HS-5 (cell line): ENCODE results near the gene TBC1D22A.

ENCODE experiments used
- DNase-seq: peaks from one replicate; pipeline ENCODE4 v3.0.0-alpha.2; 2012; ENCODE audit warnings: low read depth

TBC1D22A gene

DNA sequence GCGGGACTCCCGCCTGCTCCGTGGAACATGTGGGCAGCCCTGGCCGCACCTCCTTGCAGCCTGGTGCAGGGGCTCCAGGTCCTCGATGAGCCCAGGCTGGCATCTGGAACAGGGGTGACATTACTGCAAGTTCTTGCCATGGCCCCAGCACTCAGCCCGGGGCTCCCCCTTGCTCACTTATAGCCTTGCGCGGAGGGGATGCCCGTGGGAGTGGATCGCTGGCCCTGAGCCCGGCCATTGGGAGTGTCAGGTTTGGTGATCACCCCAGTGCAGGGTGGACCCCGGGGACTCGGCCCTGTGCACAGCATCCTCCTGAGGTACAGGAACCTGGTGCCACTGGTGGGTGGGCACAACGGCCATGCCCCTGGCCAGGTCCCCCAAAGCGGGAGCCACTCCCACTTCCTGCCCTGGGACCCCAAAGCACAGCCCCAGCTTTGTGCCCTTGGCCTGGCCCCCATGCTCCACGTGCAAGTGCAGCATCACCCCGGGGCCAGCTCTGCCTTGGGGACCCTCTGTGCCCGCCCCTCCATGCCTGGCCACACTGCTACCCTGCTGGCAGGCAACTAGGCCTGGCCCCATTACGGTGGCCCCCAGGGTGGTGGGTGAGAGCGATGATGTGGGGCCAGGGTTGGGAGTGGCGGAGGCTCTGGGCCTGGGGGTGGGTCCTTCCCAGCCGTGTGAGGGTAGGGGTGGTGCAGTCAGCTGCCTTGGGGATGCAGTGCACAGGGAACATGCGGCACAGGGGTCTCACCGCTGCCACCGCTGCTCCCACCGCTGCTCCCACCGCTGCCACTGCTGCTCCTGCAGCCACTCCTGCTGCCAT lies 439.8 kb downstream of the TBC1D22A start:
- DNase-seq: no peak

GRCh38 chr22:47202819-47203553 lies 440.5 kb downstream of the TBC1D22A start:
- no peak for DNase-seq

- DNase-seq: no peak
Observed at GRCh38 chr22:47203554-47203991, 441.1 kb downstream of the TBC1D22A start.

DNA sequence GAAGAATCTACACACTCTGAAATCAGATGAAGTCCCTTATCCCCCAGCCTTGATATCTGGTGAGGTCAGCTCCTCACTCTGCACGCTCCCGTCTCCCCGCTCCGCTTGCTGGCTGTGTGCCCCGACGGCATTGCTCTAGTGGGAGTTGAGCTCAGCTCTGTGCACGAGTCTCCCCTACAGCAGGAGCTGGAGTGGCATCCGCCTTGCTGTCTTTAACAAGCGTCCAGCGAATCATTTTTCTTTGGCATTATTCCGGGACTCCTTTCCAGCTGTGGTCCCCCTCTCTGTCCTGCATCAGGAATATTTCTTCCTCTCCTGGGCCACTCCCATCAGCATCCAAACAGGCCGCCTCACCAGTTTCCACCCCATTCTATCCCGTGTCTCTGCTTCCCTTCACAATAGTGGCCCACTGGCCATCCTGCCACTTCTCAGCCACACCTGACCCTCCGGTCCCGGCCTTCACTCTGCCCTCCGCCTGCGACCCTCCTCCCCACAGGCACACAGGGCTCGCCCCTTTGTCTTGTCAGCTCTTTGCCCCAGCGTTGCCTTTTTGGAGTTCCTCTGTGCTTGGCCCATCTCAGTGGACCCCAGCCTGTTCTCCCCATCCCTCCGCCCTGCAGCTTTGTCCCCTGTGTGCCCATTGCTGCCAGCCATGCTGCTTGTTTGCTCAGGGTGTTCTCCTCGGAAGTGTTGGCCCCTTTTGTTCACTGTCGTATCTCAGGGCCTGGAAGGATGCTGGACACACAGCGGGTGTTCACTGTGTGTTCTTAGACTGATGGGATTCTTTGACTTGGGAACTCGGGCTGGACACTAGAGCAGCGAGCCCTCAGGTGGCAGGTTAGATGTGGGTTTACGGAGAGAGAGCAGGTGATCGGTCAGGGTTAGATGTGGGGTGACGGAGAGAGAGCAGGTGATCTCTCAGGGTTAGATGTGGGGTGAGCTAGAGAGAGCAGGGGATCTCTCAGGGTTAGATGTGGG lies 441.8 kb downstream of the TBC1D22A start:
- DNase-seq: no peak

DNA sequence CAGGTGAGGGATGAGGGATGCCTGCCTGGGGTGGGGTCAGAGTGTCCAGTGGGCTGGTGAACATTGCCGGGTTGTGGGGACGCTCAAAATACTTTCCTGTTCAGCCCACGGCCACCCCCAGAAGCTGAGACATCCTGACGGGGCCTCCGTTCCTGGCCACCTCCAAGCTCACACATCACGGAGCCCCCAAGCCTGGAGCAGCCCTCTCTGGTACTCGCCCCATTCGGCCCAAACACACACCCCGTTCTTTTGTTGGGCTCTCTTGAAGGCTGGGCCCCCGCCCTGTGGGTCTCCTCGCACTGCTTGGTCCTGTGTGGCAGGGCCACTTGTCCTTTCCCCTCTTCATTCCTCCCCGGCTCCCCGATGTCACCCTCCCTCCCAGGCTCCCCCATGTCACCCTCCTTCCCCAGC lies 442.6 kb downstream of the TBC1D22A start:
- no peak for DNase-seq

DNA sequence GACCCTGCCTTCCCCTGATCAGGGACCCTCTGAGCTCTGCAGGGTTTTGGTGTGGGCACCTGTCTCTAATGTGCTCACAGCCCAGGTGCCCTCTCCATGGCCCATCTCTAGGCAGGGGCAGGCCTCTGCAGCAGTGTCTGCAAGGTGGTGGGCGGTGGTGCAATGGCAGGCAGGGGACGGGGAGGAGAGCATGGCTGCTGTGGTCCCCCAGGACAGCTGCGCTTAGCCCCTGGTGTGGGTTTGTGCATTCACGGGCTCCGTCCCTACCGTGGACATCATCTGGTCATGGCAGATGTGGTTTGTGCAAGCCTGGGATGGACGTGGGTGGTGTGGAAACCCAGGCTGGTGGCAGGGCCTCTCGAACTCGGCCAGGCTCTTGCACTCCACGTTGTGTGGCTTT lies 443.1 kb downstream of the TBC1D22A start:
- no peak for DNase-seq

- no peak for DNase-seq
Observed at GRCh38 chr22:47206164-47206563, 443.7 kb downstream of the TBC1D22A start.

DNA sequence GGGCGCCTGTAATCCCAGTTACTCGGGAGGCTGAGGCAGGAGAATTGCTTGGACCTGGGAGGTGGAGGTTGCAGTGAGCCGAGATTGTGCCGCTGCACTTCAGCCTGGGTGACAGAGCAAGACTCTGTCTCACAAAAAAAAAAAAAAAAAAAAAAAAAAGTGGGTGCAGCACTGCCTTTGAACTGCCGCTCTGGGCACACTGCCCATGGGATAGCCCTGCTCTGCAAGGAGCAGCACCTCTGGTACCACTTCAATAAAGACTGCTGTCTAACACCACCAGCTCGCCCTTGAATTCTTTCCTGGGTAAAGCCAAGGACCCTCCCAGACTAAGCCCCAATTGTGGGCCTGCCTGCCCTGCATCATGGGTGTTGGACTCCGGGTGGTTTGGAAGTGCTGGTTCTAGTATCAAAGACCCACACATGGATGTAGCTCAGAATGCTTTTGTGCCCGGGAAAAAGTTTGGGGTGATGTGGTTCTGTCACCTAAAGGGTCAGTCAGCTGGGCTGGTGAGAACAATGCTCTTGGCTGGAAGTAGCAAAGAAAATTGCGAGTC lies 444.3 kb downstream of the TBC1D22A start:
- no peak for DNase-seq

DNA sequence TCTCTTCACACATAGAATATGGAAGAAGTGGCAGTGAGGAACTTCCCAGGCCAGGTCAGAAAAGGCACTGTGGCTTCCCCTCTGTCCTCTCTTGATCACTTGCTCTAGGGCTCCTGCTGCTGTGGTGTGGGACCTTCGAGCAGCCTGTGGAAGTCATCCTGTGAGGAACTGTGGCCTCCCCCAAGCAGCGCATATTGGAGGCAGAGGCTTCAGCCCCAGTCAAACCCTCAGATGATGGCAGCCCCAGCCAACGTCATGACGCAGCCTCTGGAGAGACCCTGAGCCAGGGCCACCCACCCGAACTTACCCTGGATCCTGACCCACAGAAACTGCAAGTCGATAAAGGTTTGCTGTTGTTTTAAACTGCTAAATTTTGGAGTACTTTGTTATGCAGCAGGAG lies 444.9 kb downstream of the TBC1D22A start:
- DNase-seq: no peak

DNA sequence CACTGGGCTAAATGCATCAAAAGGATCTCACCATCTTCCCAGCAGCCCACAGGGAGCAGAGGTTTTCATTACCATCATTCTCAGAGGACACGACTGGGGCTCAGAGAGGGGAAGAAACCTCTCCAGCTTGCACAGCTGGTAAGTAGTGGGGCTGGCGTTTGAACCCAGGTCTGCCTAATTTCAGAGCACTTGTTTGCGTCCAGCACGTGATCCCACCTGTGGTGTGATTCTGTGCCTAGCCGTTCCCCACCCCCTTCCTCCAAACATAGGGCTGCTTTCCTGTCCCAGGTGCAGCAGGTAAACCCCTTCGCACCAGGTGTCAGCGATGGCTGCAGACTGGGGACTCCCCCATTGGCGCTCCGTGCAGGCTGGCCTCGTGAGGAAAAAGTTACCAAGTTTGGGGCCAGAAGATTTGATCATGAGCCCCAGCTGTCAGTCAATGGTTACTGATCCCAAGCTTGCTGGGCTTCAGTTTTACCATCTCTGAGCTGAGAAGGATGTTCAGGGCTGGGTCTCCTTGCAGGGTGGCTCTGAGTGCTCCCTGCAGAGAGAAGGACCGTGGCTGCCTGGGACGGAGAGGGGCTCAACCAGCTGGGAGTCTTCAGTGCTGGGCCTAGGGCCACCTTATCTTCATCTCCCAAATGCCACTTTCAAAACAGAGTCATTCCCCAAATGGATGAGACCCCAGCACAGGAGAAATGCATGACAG lies 445.6 kb downstream of the TBC1D22A start:
- DNase-seq: no peak

- no peak for DNase-seq
Observed at GRCh38 chr22:47208630-47209029, 446.2 kb downstream of the TBC1D22A start.

- no peak for DNase-seq
Observed at GRCh38 chr22:47209040-47209514, 446.6 kb downstream of the TBC1D22A start.

GRCh38 chr22:47209547-47210023 lies 447.1 kb downstream of the TBC1D22A start:
- no peak for DNase-seq

- no peak for DNase-seq
Observed at GRCh38 chr22:47210112-47210657, 447.7 kb downstream of the TBC1D22A start.

DNA sequence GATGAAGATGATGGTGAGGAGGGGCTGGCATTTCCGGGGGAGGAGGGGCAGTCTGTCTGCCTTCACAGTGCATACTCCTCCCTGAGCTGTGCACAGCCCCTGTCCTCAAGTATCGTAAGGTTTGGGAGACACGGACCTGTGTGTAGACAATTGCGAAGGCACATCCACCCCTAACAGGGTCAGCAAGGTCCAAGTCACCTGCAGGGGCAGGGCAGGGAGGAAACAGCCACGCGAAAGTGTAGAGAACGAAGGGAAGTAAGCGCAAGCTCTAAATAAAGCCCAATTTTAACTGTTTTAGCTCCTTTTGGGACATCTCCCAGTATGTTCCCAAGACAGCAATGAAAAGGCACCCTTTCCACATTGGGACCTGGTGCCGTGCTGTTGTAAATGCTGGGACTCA lies 448.2 kb downstream of the TBC1D22A start:
- DNase-seq: no peak

GRCh38 chr22:47213571-47214230 lies 451.3 kb downstream of the TBC1D22A start:
- DNase-seq: no peak

DNA sequence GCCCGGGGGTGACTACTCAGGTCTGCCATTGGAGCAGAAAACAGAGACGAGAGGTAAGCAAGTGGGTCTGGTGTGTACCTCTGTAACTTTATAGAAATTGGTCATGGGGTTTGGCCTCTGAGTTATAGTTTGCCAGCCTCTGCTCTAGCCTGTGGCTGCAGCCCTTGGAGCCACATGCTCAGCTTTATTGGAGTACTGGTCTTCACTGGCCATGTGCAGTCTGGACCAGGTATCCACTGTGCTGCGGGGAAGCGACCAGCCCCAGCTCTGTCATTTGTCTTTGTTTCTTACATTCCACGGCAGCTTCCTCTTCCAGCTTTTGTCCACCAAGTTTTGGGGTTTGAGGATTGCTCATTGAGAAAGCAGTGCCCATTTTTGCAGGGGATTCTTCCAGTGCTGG lies 453.4 kb downstream of the TBC1D22A start:
- DNase-seq: no peak

DNA sequence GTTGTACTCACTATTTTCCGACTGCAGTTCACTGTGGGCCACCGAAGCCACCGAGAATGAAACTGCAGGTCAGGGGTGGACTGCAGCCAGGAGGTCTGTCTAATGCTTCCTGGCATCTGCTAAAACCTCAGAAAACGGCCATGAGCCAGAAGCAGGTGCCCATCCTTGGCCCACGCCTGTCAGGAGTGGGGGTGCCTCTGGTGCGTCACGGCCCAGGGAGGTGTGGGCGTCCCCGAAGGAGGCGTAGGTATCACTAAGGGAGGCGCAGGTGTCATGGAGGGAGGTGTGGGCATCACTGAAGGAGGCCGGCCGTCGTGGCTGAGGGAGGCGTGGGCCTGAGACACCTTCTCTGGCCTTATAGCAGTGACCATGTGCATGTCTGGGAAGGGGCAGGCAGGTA lies 456.2 kb downstream of the TBC1D22A start:
- no peak for DNase-seq

DNA sequence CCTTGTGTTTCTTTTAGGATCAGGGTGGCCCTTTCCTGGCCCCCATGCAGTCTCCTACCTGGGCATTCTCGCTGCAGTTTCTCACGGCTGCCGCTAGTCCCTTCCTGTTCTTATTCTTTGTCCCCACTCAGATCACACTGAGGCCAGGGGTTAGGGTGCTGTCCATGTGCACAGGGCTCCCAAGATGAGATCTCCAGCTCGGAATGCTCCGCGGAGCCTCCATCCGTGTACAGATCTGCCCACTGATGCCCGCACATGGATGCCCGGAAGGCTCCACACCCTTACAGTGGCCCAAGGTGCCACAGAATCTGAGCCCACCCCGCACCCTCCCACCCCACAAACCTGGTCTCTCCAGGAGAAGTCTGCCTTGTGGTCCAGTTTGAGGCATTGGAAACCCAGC lies 457.3 kb downstream of the TBC1D22A start:
- no peak for DNase-seq

DNA sequence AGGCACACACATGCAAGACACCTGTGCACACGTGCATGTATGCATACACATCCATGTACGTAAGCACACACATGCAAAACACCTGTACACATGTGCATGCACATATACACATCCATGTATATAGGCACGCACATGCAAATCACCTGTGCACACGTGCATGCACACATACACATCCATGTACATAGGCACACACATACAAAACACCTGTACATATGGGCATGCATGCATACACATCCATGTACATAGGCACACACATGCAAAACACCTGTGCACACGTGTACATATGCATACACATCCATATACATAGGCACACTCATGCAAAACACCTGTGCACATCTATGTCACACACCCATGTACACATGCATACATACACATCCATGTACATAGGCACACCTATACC lies 458.3 kb downstream of the TBC1D22A start:
- DNase-seq: no peak
